Measurements from ENCODE around the gene ZNF768. TPM values are rescaled to one million over a fixed set of nuclear protein-coding genes. Genes with fewer than 3 reads are reported as not detected.

Gene ZNF768
- total and polyA plus RNA-seq, 2 of the 13 experiments (the other 11 are each of a cell fraction or from before 2014, with no cell fraction given): 26.7 to 34.4 TPM

GRCh38 chr16:30555315-30556124 lies 29.2 kb upstream of the ZNF768 start (continued):
- no peak for TF ChIP-seq ZFP36 (IDR thresholded peaks at IDR 0.05; ENCODE audit: borderline replicate concordance, low read depth, low read length, partially characterized antibody)
- no peak for TF ChIP-seq POLR2A (IDR thresholded peaks at IDR 0.05; ENCODE audit: insufficient read depth in 1 of 2, low read depth in 2 of 2, low read length in 2 of 2)
- no peak for TF ChIP-seq GMEB2 (CRISPR knock-in tag; IDR thresholded peaks at IDR 0.05; ENCODE audit: low read depth)
- no peak for TF ChIP-seq SIN3A (IDR thresholded peaks at IDR 0.05; ENCODE audit: borderline replicate concordance, low read depth, low read length)
- no peak for TF ChIP-seq BHLHE40 (IDR thresholded peaks at IDR 0.05; ENCODE audit: low read length)
- TF ChIP-seq KDM1A (CRISPR knock-in tag; IDR thresholded peaks at IDR 0.05): no peak
- peak; percentile 83 for TF ChIP-seq RBFOX2 (IDR thresholded peaks at IDR 0.05; ENCODE audit: low read depth, low read length)
- no peak for TF ChIP-seq HNF4G (IDR thresholded peaks at IDR 0.05; ENCODE audit: borderline replicate concordance, low read depth, low read length)
- no peak for TF ChIP-seq HNF4G (CRISPR knock-in tag; IDR thresholded peaks at IDR 0.05; ENCODE audit: borderline replicate concordance, low read depth)
- no peak for TF ChIP-seq GRHL1 (CRISPR knock-in tag; conservative IDR thresholded peaks at IDR 0.05)
- TF ChIP-seq ZNF776 (CRISPR knock-in tag; IDR thresholded peaks at IDR 0.05): peak; percentile 3; the same call in 1 of the 2 replicates
- 0 out of 2 replicates have a peak, but pooled peaks have one; percentile 18 for TF ChIP-seq HNRNPL (IDR thresholded peaks at IDR 0.05; ENCODE audit: low read depth, low read length)
- no peak for TF ChIP-seq MTF1 (CRISPR knock-in tag; IDR thresholded peaks at IDR 0.05)
- no peak for TF ChIP-seq TEAD2 (CRISPR knock-in tag; IDR thresholded peaks at IDR 0.05)
- no peak for TF ChIP-seq NCOA5 (CRISPR knock-in tag; IDR thresholded peaks at IDR 0.05)
- no peak for TF ChIP-seq ZBTB49 (CRISPR knock-in tag; IDR thresholded peaks at IDR 0.05; ENCODE audit: borderline replicate concordance)
- no peak for TF ChIP-seq ZBTB7A (CRISPR knock-in tag; IDR thresholded peaks at IDR 0.05)
- peak; percentile 80 for TF ChIP-seq AGO2 (optimal IDR thresholded peaks at IDR 0.05; ENCODE audit: low read depth, low read length)
- TF ChIP-seq AHDC1 (CRISPR knock-in tag; IDR thresholded peaks at IDR 0.05; ENCODE audit: borderline replicate concordance): no peak

Data from HepG2 (cell line).